GM12892 (cell line): ENCODE results near the gene NPAS3.

Experiments used
- DNase-seq: peaks from one replicate; pipeline ENCODE4 v3.0.0; 2011; ENCODE audit not compliant: insufficient read length
- FAIRE-seq: peaks from 2 replicates; lab custom pipeline; 2011; peaks lifted over from hg19 to GRCh38; lab: Jason Lieb, UNC
- POLR2A ChIP-seq: IDR thresholded peaks from 2 replicates; pipeline ENCODE4 v1.6.1; 2011; ENCODE audit warnings: low read depth, low read length, control low read depth
- POLR2AphosphoS5 ChIP-seq: IDR thresholded peaks from 2 replicates; pipeline ENCODE4 v1.6.1; 2011; ENCODE audit warnings: low read depth, low read length, control low read depth
- TAF1 ChIP-seq: IDR thresholded peaks from 2 replicates; pipeline ENCODE4 v1.6.1; 2011; ENCODE audit warnings: low read depth, mild to moderate bottlenecking, control low read depth, low read length, borderline replicate concordance

NPAS3 gene

GRCh38 chr14:33376510-33376909, 437.8 kb downstream of the NPAS3 start:
- FAIRE-seq = no peak

GRCh38 chr14:33377596-33378390, 439.1 kb downstream of the NPAS3 start:
- TF ChIP-seq POLR2A (no peak), POLR2AphosphoS5 (no peak), TAF1 (no peak)
- DNase-seq (no peak), FAIRE-seq (no peak)

More at GRCh38 chr14:33376510-33376909, 437.8 kb downstream of the NPAS3 start:
- no peak for DNase-seq
- no peak for TF ChIP-seq TAF1
- no peak for TF ChIP-seq POLR2AphosphoS5
- TF ChIP-seq POLR2A = no peak

DNA sequence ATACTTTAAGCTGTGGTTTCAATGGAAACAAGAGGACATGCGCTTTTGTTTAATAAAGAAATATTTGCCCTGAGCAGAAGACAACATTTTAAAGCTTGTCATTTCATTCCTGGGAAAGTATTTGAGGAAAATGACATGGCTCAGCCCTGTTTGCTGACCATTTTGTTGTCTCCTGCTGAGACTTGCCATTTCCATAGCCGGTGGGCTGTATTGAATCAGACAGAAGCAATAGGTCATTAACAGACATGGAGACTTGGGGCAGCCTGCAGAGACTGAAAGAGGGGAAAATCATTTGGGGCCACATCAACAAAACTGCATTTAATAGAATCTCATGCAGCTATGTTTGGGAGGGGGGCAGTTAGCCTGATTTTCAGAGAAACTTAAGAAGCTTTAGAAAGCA, 443.0 kb downstream of the NPAS3 start:
- no peak for FAIRE-seq
- no peak for TF ChIP-seq TAF1
- TF ChIP-seq POLR2AphosphoS5 = no peak
- no peak for TF ChIP-seq POLR2A
- no peak for DNase-seq

- FAIRE-seq (no peak), DNase-seq (no peak)
- TF ChIP-seq TAF1 (no peak), POLR2AphosphoS5 (no peak), POLR2A (no peak)
Observed at GRCh38 chr14:33386140-33386539, 447.5 kb downstream of the NPAS3 start.

- no peak for FAIRE-seq
Observed at GRCh38 chr14:33386781-33387180, 448.1 kb downstream of the NPAS3 start.

GRCh38 chr14:33390335-33390734, 451.7 kb downstream of the NPAS3 start:
- TF ChIP-seq POLR2A (no peak), POLR2AphosphoS5 (no peak), TAF1 (no peak)
- no peak for FAIRE-seq

More at GRCh38 chr14:33386781-33387180, 448.1 kb downstream of the NPAS3 start:
- TF ChIP-seq POLR2A = no peak
- TF ChIP-seq POLR2AphosphoS5 = no peak
- TF ChIP-seq TAF1 = no peak
- no peak for DNase-seq

DNA sequence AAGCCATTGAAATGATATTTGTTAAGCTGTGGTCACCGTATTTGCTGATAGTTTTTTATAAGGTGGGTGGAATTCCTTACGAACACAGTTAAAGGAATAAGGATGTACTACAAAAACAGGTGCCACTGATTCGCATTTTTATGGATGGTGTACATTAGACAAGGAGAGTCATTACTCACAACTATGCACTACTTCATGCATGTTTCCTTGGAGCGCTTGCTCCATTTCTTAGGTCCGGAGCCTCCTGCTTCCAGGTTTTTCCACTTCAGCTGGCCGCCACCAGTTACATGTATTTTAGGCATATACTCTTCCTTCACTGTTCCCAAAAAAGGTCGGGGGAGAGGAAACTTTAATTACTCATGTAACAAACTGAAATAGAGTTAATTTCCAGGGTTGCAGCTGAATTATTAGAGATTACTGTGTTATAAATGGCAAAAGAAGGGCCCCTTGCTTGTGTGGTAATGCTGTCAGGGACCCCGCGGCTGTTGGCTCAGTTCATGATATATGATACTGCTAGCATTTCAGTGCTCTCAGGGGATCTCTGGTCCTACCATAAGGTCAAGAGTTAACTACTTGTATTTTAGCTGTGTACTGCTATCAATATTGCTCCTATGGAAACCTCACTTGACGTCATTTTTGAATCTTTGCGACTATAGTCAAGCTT, 454.7 kb downstream of the NPAS3 start:
- no peak for DNase-seq
- FAIRE-seq = no peak
- TF ChIP-seq POLR2A = no peak
- no peak for TF ChIP-seq TAF1
- TF ChIP-seq POLR2AphosphoS5 = no peak

More at GRCh38 chr14:33390335-33390734, 451.7 kb downstream of the NPAS3 start:
- DNase-seq = no peak

- FAIRE-seq (no peak), DNase-seq (no peak)
- TF ChIP-seq TAF1 = no peak
- TF ChIP-seq POLR2A = no peak
- TF ChIP-seq POLR2AphosphoS5 = no peak
Observed at GRCh38 chr14:33393895-33394368, 455.3 kb downstream of the NPAS3 start.

GRCh38 chr14:33401311-33401710, 462.6 kb downstream of the NPAS3 start:
- TF ChIP-seq POLR2A (no peak), POLR2AphosphoS5 (no peak), TAF1 (no peak)

GRCh38 chr14:33402604-33403003, 463.9 kb downstream of the NPAS3 start:
- TF ChIP-seq TAF1 (no peak), POLR2AphosphoS5 (no peak), POLR2A (no peak)
- no peak for DNase-seq
- no peak for FAIRE-seq

More at GRCh38 chr14:33401311-33401710, 462.6 kb downstream of the NPAS3 start:
- FAIRE-seq (no peak), DNase-seq (no peak)

DNA sequence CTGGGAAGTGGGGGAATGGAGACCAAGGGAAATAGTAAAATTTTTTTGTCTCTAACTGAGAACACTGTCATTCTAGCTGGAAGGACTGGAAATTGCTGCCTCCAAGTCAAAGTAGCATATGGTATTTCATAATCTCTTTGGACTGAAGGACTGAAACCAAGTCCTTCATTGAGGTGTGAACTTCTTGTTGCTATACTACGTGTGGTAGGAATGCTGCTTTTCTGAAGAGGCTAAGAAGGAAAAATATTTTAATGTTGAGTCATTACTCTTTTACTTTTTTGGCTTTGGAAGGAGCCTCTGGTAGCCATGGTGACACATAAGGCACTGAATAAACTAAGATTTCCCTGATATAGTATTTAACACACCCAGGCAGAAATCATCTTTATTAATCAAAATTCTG, 465.4 kb downstream of the NPAS3 start:
- no peak for TF ChIP-seq POLR2A
- no peak for TF ChIP-seq TAF1
- no peak for DNase-seq
- no peak for FAIRE-seq
